NCI-H446 treated with DMSO at 0.1 percent for 48 hours (cell line): Measurements from ENCODE around the gene CDK14.
"Not testable (repeated sequence)": the region's sequence is repeated elsewhere in the genome, so short reads cannot be mapped to it uniquely, and the experiment has no call there.

Experiments
- DNase-seq: peaks from one replicate; lab custom pipeline; 2025; lab: John Stamatoyannopoulos, UW

The CDK14 gene

GRCh38 chr7:90900628-90901356, 304.7 kb downstream of the CDK14 start:
- no peak for DNase-seq

DNA sequence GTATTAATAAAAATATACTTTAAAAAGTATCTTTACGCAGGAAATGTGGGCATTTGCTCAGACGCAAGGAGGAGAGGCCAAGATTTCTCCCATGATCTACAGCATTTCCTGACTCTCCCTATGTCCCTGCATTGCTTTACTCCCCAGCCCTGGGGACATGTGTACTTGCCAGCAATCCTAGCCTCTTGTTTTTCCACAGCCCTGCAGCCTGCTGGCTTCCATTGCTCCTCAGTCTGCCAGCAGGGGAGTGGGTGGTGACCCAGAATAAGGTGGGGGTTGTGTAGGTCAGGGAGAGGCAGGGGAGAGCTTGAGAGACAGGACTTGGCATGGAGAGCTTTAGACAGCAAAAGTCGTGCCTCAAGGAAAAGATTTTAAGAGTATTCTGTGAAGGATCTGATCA, 307.7 kb downstream of the CDK14 start:
- DNase-seq, result no peak

GRCh38 chr7:90910136-90910535, 314.0 kb downstream of the CDK14 start:
- no peak for DNase-seq

DNA sequence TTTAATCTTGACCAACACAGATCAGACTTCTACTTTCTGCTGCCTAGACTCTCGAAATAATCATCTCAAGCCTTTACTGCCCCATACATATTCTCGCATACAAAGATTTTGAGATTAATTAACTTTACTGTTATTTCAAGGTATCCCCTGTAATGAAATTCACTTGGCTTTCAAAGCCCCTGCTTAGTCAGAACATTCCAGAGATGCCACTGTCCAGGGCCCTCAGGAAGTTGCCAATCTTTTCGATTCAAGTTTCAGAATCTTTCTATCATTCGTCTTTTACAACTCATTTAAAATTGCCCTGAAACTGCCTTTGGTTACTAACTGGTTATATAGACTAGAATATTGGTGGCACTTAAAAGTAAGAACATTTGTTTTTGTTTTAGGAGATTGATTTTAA, 320.2 kb downstream of the CDK14 start:
- DNase-seq, result no peak

DNA sequence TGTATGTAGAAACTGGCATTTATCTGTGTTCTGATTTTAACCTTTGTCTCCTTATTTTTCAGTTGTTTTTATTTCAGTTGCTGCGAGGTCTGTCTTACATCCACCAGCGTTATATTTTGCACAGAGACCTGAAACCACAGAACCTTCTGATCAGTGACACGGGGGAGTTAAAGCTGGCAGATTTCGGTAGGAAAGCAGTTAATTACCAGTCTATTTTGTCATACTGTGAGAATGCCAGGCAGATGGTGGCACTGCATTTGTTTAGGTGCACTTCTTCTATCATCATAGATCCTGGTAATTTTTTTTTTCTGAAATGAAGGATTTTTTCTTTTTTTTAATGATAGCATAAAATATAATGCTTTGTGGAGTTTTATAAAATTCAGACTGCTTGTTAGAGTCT, 321.4 kb downstream of the CDK14 start:
- DNase-seq, result peak; percentile 37

GRCh38 chr7:90918303-90918702, 322.2 kb downstream of the CDK14 start:
- DNase-seq, result no peak

- DNase-seq, result no peak
These were observed 323.7 kb downstream of the CDK14 start for GRCh38 chr7:90919816-90920215.

DNA sequence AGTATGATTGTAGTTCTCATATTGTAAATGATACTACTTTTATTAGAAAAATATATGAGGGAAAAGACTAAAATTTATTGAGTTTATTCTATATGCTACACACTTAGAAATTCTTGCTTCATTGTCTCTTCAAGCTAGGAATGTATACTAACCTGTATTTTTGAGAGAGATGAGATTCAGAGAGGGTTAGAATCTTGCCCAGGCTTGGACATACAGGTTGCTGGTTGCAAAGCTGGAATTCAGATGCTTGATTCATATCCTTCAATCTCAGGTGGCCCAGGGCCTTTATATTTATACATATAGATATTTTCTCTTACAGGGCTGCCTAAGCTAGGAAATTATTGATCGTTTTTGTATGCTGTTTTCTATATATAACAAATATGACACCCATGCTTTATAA, 324.2 kb downstream of the CDK14 start:
- no peak for DNase-seq

DNA sequence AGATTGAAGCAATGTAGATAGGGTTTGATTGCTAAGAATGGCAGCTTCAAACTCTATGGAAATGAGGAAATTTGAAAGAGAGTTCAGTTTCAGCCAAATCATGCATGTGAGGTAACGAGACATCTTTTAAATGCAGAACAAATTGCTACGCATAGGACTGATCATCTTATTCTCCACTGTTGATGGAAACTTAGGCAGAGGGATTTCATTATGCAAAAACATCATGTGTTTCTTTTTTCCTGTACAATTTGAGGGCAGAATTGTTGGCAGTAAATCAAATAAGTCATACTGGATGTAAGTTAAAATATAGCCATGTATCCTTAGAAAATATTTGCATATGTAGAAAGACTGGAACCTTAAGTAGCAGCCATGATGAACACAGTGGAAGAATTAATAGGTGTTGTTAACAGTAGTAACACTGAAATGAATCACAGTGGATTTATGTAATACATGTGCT, 327.4 kb downstream of the CDK14 start:
- no peak for DNase-seq

GRCh38 chr7:90928700-90929424, 332.7 kb downstream of the CDK14 start:
- DNase-seq, result not testable (repeated sequence)

DNA sequence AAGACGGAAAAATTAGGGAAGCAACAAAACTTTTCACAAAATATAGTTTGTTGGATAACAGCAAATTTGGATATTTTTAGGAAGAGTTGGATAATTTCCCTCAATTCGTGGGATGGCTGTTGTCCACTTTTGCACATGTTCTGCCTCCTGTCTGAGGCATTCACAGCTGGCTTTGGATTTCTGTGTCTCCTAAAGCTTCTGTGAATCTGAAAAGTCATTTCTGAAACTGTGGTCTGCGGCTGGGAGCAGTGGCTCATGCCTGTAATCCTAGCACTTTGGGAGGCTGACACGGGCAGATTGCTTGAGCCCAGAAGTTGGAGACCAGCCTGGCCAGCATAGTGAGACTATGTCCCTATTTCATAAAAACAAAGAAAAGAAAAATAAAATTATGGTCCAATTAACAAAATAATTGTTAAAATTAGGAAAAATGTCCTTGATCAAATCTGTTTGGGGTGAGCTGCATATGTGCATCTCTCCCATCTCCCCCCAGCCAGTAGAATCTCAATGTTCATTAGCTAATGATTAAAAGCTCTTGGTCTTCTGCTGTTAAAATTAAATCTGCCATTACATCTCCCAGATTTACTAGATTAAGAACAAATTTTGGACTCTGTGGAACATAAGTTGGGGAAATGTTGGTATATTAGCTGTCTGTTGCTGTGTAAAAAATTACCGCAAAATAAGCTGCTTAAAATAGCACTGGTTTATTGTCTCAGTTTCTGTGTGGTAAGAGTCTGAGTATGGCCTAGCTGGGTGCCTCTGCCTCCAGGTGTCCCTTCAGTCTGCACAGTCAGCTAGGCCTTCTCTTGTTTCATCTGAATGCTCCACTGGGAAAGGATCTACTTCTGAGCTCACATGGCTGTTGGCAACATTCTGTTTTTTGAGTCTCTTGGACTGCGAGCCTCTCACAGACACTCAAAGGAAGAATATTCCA, 336.1 kb downstream of the CDK14 start:
- peak; percentile 74 for DNase-seq

DNA sequence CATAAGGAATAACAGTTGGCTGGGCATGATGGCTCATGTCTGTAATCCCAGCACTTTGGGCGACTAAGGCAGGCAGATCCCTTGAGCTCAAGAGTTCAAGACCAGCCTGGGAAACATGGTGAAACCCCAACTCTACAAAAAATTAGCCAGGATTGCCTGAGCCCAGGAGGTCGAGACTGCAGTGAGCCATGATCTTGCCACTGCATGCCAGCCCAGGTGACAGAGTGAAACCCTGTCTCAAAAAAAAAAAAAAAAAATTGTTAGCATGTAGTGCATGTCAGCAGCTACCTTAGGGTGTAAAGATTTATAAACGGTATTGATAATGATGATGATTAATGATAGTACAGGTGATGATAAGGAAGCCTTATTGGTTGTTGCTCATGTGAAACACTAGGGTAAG, 336.9 kb downstream of the CDK14 start:
- no peak for DNase-seq

DNA sequence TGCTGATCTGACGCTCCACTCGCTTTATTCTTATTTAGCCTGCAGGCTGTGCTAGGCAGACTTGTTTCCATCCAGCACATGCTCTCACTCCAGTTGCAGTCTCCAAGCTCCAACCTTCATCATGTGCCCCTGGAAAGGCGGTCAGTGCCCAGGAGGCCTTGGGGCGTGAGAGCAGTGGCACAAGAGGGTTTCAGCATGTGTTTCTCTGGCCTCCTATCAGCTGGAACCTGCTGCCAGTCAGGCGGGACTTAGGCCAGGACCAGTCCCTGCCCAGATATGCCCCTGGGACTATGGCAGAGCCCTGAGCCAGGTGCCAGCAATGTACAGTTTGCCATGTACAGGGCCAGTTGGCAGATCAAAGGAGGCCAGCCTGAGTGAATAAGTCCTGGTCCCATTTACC, 337.9 kb downstream of the CDK14 start:
- DNase-seq, result peak; percentile 89

GRCh38 chr7:90938371-90938770, 342.2 kb downstream of the CDK14 start:
- no peak for DNase-seq

DNA sequence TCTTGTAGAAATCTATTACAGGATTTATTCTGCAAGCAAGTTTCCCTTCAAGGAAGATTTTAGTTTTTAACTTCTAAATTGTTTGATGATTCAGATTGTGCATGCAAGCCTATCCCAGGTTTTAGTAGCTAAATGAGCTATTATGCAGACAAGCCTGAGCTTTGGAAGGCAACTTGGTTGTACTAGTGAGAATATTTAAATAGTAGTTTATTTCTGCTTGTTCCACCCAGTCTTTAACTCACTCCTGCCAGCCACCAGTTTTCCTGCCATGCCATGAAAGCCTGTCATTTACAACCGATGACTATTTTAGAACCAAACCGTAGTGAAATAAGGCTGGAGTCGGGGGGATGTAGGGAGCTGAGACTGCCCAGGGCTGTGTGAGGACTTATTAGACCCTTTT, 343.5 kb downstream of the CDK14 start:
- no peak for DNase-seq

- DNase-seq, result no peak
These were observed 347.9 kb downstream of the CDK14 start for GRCh38 chr7:90944021-90944420.

DNA sequence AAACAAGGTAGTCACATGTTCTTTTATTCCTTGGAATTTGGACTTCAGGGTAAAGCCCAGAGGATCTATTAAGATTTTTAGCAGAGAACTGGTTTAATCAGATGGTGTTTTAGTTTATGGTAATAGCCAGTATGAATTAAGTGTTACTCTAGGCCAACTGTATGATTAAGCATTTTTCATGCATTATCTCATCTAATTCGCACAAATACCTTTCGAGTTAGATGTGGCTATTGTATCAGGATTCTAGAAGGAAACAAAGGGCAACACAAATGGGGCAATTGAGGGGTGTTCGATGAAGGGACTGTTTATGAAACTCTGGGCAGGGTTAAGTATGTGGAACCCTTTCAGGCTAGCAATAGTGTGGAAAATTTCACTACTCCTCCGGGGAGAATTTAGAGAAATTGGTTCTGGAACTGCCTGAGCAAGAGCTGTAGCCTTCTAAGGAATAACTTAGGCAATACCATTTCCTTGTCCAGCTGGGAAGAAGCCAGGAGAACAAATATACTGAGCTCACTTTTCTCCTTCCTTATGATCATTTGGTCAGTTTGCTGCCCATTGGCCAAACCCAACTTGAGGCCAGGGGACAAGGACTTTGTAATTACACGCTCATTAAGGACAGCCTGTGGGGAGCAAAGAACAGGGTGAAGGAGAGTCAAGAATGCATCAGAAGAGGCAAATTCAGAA, 349.1 kb downstream of the CDK14 start:
- no peak for DNase-seq

GRCh38 chr7:90946730-90947501, 350.8 kb downstream of the CDK14 start:
- DNase-seq, result no peak

- no peak for DNase-seq
These were observed 352.0 kb downstream of the CDK14 start for GRCh38 chr7:90948085-90948484.

- DNase-seq, result no peak
These were observed 355.1 kb downstream of the CDK14 start for GRCh38 chr7:90951229-90951628.
